ENCODE data around the gene ATP6V1C2. TPM values are rescaled to one million over a fixed set of nuclear protein-coding genes. Genes with fewer than 3 reads are reported as not detected.

The ATP6V1C2 gene
- total RNA-seq, 4 donors from 2014 or later: 0.63 to 4.0 (median 1.3) TPM

DNA sequence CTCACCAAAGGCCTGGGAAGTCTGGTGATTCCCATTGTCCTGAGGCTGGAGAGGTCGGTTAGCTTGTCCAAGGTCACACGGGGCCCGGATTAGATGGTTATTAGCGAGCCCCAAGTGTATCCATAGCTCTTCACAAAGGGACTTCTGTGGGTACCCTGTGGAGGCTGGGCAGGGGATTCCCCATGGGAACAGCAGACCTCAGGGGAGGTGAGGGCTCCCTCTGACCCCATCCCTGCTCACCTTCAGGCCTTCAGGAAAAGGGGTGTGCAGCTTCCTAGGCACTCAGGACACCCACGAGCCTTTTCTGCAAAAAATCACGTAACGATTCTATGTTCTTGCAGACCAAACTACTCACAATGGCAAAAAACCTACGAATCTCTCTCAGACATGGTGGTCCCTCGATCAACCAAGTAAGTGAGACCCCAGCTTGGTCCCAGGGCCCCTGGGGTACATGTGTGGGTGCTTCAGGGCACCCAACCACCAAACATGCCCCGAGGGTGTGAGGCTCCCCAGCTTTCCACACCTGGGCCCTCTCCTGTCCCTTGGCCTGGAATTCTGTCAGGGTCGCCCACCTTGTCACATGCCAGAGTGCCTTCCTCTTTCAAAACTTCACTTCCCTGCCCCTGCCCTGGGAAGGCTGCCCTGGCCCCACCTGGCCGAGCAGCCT is 50.9 kb downstream of the ATP6V1C2 start:
- TF ChIP-seq, protein P1, sequence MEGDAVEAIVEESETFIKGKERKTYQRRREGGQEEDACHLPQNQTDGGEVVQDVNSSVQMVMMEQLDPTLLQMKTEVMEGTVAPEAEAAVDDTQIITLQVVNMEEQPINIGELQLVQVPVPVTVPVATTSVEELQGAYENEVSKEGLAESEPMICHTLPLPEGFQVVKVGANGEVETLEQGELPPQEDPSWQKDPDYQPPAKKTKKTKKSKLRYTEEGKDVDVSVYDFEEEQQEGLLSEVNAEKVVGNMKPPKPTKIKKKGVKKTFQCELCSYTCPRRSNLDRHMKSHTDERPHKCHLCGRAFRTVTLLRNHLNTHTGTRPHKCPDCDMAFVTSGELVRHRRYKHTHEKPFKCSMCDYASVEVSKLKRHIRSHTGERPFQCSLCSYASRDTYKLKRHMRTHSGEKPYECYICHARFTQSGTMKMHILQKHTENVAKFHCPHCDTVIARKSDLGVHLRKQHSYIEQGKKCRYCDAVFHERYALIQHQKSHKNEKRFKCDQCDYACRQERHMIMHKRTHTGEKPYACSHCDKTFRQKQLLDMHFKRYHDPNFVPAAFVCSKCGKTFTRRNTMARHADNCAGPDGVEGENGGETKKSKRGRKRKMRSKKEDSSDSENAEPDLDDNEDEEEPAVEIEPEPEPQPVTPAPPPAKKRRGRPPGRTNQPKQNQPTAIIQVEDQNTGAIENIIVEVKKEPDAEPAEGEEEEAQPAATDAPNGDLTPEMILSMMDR (IDR thresholded peaks at IDR 0.05): no peak
- DNase-seq (ENCODE audit: low spot score) (no peak), ATAC-seq (ENCODE audit: low FRiP score) (no peak)

DNA sequence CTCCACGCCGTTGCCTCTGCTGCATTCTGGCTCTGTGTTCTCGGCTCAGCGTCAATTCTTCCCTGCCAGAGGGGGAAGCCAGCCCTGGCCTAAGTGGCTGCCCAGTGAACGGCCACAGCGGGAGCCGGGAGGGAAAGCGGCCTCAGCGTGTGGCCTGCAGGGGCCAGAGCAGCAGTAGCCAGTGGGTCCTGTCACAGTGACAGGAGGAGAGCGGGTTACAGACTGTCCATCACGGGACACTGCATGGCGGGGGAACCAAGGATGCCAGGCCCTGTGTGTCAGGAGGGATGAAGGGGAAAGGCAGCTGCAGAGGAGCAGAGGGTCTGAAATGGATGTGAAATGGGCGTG is 51.4 kb downstream of the ATP6V1C2 start:
- TF ChIP-seq, protein P1 (IDR thresholded peaks at IDR 0.05): no peak
- ATAC-seq (ENCODE audit: low FRiP score) (no peak), DNase-seq (ENCODE audit: low spot score) (no peak)

DNA sequence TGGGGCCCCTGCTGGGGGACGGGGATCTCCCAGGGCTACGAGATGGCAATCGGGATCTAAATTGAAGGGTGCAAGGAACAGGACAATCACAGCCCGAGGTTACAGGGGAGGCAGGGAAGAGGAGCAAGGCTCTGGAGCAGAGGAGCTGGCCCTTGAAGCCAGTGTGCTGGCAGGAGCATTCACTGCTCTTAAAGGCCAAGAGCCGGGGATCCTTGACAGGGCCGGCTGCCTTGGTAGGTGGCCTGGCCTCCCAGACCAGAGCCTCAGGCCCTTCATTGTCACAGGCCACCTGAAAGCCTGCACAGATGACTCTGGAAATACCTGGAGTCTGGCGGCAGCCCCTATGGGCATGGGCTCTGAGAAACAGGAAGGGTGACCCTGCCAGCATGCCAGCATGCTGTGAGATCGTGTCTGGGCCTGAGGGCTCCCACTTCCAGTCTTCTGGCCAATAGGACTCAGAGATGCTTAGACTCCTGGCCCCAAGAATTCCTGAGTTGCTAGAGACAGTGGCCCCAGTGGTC is 52.5 kb downstream of the ATP6V1C2 start:
- TF ChIP-seq, protein P1 (IDR thresholded peaks at IDR 0.05): no peak
- DNase-seq (ENCODE audit: low spot score) (no peak), ATAC-seq (ENCODE audit: low FRiP score) (no peak)

DNA sequence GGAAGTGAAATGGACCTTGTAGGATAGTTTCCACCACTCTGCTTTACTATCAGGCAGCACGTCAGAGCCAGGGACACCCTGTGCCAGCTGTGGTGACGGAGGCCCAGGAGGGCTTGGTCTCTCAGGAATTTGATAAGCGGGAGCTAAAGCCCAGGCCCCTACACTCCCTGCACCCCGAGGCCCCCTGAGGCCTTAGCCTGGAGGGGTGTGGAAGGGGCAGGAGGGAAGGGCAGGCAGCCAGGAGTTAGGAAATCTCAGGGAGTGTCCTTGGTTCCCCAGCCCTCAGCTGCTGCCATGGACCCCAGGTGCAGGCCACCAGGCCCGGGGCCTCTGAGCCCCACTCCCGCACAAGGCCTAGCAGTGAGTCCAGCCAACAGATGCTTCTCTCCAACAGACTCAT is 53.0 kb downstream of the ATP6V1C2 start:
- ATAC-seq (ENCODE audit: low FRiP score): no peak

DNA sequence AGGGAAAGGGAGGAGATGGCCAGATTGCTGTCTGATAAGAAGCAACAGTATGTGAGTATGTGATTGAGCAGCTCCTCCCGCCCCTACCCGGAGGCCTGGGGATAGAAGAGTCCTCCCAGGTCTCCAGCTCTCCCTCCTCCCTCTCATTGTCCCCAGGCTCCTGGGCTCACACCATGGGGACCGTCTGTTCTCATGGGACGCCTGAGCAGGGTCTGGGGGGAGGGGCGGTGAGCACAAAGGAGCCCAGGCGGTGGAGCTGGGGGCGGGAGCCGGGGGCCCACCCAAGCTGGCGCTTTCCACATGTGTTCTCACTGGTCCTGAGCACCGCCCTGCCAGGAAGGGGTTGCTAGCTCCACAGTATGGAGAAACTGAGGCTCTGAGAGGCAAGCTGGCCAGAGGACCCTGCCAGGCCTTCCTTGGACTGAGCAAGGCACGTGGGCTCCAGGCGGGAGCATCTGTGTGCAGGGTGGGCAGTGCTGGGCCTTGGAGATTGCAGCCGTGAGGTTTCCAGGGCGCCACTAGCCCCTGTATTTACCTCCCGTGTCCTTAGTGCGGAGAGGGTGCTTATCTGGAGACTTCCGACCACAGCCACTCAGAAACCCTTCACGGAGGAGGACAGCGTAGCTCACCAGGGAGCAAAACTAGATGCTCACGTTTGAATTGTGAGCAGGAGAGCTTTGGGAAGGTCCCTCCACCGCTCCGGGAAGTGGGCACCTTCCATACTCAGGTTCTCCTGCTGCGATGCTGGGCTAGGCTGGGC is 53.8 kb downstream of the ATP6V1C2 start:
- no peak for DNase-seq (ENCODE audit: low spot score)
- no peak for ATAC-seq (ENCODE audit: low FRiP score)
- TF ChIP-seq, protein P1 (IDR thresholded peaks at IDR 0.05): no peak

More for the DNA sequence above, 53.0 kb downstream of the ATP6V1C2 start:
- TF ChIP-seq, protein P1 (IDR thresholded peaks at IDR 0.05): no peak
- DNase-seq (ENCODE audit: low spot score): no peak

DNA sequence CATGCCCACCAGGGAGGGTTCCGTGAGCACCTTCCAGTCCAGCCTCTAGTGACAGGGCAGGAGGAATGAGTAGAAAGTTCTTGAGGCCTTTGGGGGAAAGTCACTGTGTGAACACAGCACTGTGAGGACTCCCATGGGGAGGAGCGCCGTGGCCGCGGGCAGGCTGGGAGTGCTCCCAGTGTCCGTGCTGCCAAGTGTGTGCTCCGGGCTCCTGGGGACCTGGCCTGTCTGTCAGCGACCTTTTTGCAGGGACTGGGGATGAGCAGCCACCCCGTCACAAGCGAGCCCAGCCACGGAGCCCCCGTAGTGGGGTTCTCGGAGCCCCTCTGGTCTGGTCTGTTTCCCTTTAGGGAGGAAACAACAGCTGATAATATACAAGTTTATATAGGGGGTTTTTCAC is 54.4 kb downstream of the ATP6V1C2 start:
- no peak for DNase-seq (ENCODE audit: low spot score)
- TF ChIP-seq, protein P1 (IDR thresholded peaks at IDR 0.05): no peak
- ATAC-seq (ENCODE audit: low FRiP score): no peak
